H1 (cell line): ENCODE data around the gene RAB10. TPM values are rescaled to one million over a fixed set of nuclear protein-coding genes. Genes with fewer than 3 reads are reported as not detected.

Source experiments
- CTBP2 ChIP-seq: IDR thresholded peaks from 2 replicates; pipeline ENCODE4 v1.7.0; 2011; ENCODE audit warnings: borderline replicate concordance, mild to moderate bottlenecking, moderate library complexity, mixed read lengths, low read length; ENCODE audit not compliant: insufficient read depth, insufficient read length
- EP300 ChIP-seq, 2 experiments: IDR thresholded peaks; 1 replicate in 1 of 2; 2 replicates in 1 of 2; pipeline ENCODE4 v1.6.1; 2011 to 2012; ENCODE audit warnings: low read depth in 2 of 2, low read length in 2 of 2, mild to moderate bottlenecking in 2 of 2, borderline replicate concordance in 1 of 2, inconsistent platforms in 1 of 2, moderate library complexity in 1 of 2
- NRF1 ChIP-seq: IDR thresholded peaks from 2 replicates; pipeline ENCODE4 v1.6.1; 2011; ENCODE audit warnings: mild to moderate bottlenecking, low read depth, low read length, improper control_type of control experiment
- POLR2A ChIP-seq, 2 experiments: IDR thresholded peaks; 1 replicate in 1 of 2; 2 replicates in 1 of 2; pipeline ENCODE4 v1.6.1; 2011; ENCODE audit warnings: low read depth in 2 of 2, low read length in 2 of 2, mild to moderate bottlenecking in 2 of 2; ENCODE audit errors: control extremely low read depth in 1 of 2
- RAD21 ChIP-seq, 2 experiments: IDR thresholded peaks in 1 of 2; conservative IDR thresholded peaks in 1 of 2; 2 replicates each; pipeline ENCODE4 v1.6.1; 2011; ENCODE audit warnings: low read depth in 2 of 2, low read length in 2 of 2, improper control_type of control experiment in 1 of 2, inconsistent platforms in 1 of 2, mild to moderate bottlenecking in 1 of 2, moderate library complexity in 1 of 2
- RFX5 ChIP-seq: IDR thresholded peaks from 2 replicates; pipeline ENCODE4 v1.6.1; 2011; ENCODE audit warnings: low read depth, low read length, improper control_type of control experiment, borderline replicate concordance
- polyA plus RNA-seq, 7 experiments: library from polyadenylated mRNA; depleted of rRNA in 3 of 7; stranded (reverse) in 5 of 7; unstranded in 2 of 7; fragments of >200 nt in 5 of 7; fragments of 200-250 nt in 2 of 7; gene quantifications; 1 replicate in 5 of 7; 2 replicates in 1 of 7; 4 replicates in 1 of 7; pipeline versions ENCODE4 v1.2.1 to v1.2.3, GENCODE V29; 2011 to 2013; ENCODE audit warnings: missing spikeins in 2 of 7, mixed read lengths in 2 of 7
- total RNA-seq: library from RNA; stranded (reverse); fragmentation: NEBNext Ultra II Directional; extraction: Animal tissue kit (Norgen Biotek cat#: 25700); gene quantifications from 2 replicates; pipeline ENCODE4 v1.2.1, GENCODE V29; 2021
- TF ChIP-seq, protein P1 (sequence below): IDR thresholded peaks from 2 replicates; pipeline ENCODE4 v1.6.1; 2011; ENCODE audit warnings: low read length, improper control_type of control experiment

Gene RAB10
- total and polyA plus RNA-seq, 2 of the 8 experiments (the other 6 are each of a cell fraction or from before 2014, with no cell fraction given) = 42.6 to 136 TPM

DNA sequence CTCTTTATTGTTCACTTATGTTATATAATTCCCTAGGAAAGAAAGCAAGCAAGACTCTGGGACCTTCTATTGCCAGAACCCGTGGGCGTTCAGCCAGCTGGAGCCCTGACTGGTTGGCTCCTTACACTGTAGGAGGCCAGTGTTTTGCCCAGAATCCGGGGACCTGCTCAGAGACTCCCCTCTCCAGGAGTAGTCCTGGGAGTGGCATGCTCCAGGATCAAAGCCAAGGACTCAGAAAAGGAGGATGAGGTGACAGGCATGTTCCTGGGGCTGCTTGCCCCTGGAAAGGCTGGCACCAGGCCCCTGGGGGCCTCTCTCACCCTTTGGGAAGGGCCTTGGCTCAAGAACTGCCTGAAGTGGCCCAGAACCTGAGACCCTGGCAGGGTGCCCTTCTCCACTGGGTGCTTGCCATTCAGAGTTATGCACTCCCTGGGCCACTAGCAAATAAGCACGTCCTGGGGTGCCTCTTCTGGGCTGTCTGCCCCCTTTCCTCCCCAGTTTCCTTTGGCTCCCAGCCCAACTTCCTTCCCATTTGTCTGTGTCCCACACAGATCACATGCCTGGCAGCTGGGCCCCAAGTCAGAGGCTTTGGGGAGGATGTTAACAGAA lies 32.0 kb upstream of the RAB10 start (continued):
- TF ChIP-seq EP300 (IDR thresholded peaks at IDR 0.05; ENCODE audit: borderline replicate concordance in 1 of 2, low read depth in 2 of 2, low read length in 2 of 2) (no peak), RFX5 (no peak), CTBP2 (no peak), POLR2A (IDR thresholded peaks at IDR 0.05; ENCODE audit: control extremely low read depth in 1 of 2, low read depth in 2 of 2, low read length in 2 of 2) (no peak), NRF1 (no peak), RAD21 (IDR thresholded peaks at IDR 0.05 in 1 of 2, conservative IDR thresholded peaks at IDR 0.05 in 1 of 2; ENCODE audit: low read depth in 2 of 2, low read length in 2 of 2) (no peak)
- TF ChIP-seq, protein P1, sequence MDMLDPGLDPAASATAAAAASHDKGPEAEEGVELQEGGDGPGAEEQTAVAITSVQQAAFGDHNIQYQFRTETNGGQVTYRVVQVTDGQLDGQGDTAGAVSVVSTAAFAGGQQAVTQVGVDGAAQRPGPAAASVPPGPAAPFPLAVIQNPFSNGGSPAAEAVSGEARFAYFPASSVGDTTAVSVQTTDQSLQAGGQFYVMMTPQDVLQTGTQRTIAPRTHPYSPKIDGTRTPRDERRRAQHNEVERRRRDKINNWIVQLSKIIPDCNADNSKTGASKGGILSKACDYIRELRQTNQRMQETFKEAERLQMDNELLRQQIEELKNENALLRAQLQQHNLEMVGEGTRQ = no peak
